ENCODE data around the gene SPATA6L.
A peak's percentile ranks its signal among the peaks of the same experiment; 100 is the strongest.

SPATA6L gene

DNA sequence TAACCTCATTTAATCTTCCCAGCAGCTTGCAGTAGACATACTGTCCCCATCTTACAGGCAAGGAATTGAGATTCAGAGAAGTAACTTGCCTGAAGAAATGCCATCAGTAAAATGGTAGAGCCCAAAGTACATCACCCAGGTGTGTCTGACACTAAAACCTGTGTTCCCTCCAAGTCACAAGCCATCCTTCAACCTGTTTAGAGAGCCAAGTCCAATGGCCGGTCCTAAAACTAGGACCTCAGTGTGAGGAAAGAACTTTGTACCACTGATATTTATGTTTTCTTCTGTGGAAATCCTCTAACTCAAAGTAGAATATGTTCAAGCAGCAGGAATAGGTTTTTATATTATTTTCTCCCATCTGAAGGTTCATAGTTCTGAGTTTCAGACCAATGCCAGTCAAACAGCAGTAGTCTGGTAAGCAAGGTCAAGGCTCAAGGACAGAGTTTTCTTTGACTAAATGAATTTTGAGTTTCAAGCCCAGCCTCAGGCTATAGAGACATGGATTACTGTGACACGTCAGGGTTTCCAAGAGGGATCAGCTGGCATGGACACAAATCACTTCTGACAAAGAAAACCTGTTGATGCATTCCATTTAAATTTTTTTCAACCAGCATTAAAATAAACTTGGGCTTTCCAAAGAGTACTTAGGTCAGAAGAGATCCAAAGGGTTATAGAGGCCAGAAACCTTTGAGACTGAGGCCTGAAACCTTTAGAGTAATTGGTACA lies 85.1 kb downstream of the SPATA6L start:
- DNase-seq, result no peak

DNA sequence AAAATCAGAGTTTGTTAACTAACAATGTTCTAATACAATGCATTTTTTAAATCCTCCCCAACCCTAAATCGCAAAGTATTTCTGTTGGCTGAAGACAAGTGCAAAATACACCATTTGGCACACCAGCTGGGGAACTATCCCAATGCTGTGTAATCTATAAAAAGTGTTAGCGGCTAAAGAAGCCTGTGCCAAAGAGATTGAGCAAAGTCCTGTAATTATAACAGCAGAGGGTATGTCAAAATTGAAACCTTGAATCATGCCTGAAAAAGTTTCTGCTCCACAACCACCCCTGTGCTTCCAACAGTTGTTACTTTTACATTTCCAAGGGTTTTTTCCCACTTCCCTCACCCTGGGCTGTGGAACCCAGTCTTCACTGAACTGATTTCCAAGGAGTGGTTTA lies 87.3 kb downstream of the SPATA6L start:
- no peak for DNase-seq

DNA sequence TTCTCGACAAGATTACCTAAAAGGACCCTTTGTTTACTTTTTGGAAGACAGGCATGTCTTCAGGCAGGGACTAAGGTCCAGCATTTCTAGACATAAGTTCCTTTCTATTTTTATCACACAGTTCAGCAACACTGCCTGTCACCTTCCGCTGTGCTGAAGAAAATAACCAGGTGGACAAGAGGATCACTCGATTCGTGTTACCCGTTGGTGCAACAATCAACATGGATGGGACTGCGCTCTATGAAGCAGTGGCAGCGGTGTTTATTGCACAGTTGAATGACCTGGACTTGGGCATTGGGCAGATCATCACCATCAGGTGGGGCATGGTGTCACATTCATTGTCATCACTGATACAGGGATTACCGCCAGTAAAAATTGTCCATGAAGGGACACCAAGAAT lies 89.8 kb downstream of the SPATA6L start:
- DNase-seq, result no peak

DNA sequence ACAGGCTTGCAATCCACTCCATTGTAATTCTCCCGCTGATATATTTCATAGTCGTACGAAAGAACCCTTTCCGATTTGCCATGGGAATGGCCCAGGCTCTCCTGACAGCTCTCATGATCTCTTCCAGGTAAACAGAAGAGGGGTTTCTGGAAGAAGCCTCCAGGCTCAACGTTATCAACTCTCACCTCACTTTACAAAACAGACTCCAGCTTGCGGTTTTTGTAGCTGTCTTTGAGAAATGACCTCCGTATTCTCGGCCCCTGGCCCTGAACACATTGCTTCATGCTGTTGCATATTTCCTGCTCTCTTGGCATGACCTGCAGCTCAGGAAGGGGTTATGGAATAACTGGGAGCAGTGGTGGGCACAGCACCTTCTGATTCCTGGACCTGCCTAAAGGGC lies 90.3 kb downstream of the SPATA6L start:
- DNase-seq, result no peak

DNA sequence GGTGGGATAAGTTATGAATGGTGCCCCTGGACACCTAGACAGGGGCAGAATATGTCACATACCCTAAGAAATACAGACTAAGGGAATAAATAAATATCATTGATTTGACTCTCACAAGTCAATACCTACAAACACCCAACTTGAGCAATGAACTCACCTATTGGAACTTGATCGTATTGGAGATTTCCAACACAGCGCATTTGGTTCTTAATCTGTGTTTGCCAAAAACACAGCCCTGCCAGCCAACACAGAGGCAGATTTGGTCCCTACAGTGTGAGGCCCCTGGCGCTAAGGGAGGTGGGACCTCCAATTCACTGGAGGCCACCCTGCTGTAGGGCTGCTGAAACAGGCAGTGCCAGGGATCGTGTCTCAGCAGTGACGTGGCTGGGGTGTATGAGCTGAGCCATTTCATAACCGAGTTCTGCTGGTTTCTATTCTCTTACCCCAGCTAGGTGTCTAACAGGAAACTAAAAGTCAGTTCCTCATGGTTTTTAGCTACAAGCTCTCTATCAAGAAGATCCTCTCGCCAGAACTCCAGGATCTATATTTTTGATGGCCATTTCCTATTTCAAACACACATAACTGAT lies 91.5 kb downstream of the SPATA6L start:
- DNase-seq, result no peak

DNA sequence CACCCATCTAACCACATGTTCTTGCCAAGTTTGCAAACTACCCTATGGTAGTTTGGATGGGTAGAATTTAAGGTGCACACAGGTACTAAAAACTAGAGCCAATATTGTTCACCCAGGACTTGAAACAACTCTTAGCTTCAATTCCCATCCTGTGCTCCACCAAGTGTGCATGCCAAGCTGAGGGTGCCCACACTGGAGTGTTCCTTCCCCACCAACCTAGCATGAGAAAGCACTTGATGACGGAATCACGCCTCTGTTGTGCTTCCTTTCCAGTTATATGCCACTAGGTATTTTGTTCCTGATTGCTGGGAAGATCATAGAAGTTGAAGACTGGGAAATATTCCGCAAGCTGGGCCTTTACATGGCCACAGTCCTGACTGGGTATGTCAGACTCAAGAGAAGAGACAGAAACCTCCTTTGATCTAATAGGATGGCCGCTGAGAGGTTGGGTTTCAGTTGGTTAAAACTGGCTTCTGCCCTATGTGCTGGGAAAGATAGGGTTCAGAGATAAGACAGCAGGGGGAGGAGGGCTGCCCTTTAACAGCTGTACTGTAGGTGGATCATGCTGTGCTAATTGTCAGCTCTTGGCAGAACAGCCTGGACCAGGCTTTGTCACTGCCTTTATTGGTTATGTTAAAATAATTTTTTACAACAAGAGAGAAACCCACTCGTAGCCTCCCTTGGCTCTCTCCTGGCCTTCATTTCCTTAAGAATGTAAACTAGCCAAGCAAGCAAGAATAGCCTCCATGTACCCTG lies 92.5 kb downstream of the SPATA6L start:
- DNase-seq, result no peak

DNA sequence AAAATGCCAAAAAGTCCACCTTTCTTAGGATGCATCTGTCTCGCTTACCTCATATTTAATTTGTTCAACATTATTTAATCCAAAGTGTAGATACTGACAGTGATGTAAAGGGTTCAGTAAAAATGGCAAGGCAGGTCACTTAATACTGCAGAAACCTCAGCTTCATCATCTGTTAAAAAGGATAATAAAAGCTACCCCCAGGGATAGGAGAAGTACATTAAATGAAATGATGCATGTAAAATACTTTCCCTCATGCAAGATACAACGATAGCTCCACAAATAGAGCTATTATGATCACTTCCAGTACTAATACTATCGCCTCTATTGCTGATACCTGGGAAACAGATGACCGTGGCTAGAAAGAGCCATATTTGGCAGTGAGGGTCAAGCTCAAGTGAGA lies 93.1 kb downstream of the SPATA6L start:
- no peak for DNase-seq

DNA sequence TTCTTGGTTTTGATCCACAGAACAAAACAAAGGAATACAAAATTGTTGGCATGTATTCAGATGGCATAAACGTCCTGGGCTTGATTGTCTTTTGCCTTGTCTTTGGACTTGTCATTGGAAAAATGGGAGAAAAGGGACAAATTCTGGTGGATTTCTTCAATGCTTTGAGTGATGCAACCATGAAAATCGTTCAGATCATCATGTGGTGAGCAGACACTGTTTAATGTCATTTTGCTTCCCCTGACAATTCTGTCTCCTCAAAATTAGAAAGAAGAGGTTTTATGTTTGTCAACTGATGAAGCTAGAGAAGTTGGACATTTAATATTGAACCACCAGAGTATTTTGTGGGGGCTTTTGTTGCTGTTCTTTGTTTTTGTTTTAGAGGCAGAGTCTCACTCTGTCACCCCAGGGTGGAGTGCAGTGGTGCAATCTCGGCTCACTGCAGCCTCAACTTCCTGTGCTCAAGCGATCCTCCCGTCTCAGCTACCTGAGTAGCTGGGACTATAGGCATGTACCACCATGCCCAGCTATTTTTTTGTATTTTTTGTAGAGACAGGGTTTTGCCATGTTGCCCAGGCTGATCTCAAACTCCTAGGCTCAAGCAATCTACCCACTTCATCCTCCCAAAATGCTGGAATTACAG lies 94.0 kb downstream of the SPATA6L start:
- DNase-seq, result no peak

DNA sequence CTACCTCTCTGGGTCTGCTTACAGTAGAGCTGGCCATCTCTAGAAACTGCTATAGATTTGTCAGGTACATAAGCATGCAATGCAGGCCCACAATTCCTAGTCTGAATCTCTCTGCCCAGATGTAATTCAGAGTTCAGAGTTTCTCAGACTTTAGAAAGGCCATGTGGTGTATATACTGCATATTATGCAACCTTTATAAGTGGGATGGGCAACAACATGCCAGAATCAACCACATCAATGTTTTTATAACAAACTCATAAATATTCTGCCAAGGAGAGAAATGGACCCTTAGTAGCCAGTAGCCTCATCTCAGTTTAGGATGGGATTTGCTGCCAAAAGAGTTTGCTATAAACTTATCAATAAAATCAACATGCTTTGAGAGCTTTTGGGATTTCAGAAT lies 97.2 kb downstream of the SPATA6L start:
- no peak for DNase-seq

DNA sequence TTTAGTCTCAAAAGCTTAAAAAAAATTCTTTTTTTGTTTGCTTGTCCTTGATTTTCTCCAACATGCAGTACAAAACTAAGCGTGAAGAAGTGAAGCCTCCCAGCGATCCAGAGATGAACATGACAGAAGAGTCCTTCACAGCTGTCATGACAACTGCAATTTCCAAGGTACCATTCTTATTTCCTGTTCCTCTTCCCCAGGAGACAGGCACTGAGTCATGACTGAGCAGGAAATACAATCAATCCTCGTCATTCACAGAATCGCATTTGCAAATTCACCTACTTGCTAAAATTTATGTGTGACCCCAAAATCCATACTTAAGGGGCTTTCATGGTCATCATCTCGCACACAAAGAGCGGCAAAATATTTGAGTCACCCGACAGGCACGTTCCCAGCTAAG lies 98.7 kb downstream of the SPATA6L start:
- no peak for DNase-seq

DNA sequence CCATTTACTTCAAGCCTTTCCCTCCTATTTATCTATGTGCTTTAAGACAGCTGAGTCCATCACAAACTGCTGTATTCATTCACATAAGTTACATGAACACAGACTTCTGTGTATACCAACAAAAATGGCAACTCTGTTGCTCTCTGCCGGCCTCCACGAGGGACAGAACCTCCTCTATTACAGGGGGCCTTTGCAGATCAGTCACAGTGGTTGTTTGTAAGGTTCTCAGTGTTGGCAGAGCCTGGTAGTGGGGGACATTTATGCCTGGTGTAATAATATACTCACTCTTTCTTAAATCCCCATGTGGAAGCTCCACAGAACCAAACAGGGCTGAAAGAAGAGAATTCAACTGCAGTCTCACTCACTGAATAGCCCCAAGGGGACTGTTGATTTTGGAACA lies 99.5 kb downstream of the SPATA6L start:
- DNase-seq, result no peak

DNA sequence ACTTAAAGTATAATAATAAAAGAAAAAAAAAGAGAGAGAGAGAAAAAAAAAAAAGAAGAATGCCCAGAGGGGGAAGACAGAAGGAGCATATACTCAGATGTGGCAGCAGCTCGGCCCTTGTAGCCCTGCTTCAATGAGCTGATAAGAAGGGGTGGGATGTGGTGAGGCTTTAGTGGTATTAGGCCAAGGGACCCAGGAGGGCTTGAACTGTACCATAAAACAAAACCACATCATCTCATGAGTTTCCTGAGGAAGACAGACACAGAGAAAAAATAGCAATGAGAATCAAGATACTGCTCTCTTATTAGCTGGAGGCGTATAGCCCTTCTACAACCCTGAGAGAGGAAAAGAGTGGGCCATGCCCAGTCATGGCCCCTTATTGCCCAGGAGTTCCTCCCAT lies 103.2 kb downstream of the SPATA6L start:
- DNase-seq, result no peak

DNA sequence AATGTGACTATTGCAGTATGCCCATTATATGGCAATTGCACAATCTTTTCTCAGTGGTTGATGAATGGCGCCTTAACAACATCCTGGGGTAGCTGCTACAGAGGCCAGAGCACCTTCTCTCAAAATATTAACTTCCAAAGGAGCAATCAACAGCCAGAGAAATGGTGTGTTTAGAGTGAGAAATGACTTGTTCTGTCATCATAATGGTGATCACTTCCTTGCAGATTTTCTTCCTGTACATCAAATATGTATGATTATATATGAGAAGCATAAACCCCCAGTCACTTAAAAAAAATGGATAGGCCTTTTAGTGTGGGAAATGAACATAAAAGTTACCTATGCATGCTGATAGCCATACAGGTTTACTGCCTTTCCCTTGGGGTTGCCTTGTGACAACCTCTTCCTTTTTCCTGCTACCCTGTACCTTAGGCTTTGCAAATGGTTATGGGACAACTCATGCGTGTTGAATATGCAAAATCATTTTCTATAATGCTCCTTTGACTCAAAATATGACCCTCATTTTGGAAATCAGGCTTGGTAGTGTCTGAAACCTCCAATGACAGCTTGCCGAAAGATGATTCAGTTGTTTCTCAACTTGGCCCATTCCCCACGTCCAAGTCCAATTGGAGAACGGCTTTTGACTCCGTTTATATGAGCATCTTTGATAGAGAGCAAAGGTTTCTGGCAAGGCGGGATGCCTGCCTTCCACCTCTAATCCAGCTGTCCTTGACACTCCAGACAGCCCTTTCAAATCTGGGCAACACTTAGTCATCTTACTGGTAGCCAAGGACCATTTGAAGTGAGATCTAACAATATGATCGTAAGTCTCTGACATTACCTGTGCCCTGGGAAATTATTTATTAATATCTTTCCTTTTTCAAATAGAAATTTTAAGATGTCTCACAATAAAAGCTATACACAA lies 106.8 kb downstream of the SPATA6L start:
- peak; percentile 38 for DNase-seq

DNA sequence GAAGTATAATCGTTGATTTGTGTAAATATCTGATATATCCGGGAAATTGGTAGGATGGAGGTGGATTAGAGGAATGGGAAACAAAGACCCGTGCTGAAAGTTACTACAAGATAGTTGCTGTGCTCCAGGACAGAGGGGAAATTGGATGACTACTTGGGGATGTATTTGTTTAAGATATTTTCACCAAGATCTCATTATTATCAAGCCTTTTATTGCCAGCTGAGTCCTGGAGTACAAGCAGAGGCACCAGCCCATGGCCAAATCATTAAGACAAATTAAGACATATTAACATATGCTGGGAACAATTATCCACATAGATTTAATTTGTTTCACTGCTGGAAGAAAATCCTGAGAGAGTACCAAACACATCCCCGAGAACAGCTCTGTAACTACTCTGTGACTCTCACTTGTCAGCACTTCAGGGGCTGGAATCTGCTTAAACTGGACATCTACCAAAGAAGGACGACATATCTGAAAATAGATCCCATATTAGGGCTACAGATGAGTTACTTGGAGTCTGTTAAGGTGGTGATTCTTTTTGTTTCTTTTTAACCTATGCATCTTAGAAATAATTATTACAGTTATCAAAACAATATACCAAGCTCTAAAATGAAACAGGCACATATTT lies 107.8 kb downstream of the SPATA6L start:
- no peak for DNase-seq

DNA sequence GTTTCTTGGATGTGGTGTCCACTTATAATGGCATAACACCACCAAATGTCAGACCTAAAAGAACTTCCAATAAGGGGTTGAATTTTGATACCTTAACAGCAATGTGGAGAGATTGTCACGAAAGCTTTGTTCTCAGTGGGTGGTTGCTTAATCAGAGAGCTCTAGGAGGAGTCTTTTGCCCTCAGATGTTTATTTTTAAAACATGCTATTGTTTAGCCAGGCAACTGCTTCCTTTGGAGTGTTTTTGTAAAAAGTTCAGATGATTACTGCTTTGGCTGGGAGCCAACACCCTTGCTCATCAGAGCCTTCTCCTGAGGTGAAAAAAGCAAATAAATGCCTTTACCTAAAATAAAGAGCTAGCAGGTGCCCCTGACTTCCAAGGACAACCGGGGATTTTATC lies 111.0 kb downstream of the SPATA6L start:
- DNase-seq, result no peak

DNA sequence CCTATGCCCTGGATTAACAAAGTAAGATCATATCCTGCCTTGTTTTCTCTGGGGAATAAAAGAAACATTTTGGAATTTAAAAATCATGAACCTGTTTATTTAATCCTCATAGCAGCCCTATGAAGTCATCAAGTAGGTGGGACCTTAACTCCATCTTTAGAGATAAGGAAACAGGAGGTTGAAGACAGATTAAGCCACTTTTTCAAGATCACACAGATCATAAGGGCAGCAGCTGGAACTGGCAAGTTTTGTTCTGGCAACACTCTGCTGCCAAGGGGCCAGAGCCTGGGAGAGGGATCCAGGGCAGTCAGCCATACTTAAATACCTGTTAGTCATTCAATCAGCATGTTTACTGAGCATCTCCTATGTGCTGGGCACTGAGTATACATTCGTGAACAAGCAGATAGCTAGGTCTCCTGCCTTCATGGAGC lies 112.3 kb downstream of the SPATA6L start:
- DNase-seq, result no peak

DNA sequence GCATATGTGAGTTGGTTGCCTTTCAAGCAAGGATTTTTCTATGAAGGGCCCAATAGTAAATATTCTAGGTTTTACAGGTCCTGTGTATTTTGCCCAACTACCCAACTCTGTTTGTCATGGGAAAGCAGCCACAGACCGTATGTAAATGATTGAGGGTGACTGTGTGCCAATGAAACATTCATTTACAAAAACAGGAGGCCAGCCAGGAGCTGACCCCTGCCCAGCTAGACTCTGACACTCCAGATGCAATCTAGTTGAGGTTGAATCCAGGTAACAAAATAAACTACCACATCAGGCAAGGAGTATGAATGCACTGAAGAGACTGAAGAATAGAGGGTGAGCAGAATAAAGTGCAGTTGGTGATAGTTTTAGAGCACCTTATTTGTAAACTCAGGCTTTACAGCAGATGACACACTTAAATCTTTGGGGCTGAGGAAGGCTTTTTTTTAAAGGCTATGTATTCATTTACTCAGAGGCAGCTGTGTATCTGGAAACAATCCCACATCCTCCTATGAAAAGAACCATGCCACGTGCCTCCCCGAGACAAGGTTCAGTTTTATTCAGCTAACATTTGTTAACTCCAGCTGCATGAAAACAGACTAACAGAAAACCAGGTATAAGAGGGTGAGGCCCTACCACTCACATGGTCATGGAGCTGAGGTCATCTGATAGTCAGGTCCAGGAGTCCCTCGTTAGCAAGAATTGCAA lies 115.3 kb downstream of the SPATA6L start:
- no peak for DNase-seq

DNA sequence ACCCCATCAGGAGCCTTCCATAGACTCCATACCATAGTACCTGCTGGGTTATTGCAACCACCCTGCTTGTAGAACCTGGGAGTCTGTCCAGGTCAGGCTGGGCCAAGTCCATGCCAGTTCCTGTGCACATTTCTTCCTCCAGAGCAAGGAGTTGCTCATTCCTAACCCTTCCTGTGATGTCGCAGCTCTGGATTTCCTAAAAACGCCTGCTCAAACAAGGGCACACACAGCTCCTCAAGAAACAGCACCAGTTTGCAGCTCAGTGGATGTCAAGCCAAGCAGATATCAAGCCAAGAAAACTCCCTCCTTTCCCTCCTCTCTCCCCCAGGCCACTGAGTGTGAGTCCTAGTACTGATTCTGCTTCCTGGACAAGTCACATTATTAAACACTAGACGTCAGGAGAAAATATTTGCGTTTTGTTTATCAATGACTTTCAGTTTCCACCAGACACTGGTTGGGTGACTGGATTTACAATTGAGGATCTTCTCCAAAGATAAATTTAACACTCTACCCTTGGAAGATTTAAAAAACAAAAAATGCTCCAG lies 116.5 kb downstream of the SPATA6L start:
- no peak for DNase-seq

DNA sequence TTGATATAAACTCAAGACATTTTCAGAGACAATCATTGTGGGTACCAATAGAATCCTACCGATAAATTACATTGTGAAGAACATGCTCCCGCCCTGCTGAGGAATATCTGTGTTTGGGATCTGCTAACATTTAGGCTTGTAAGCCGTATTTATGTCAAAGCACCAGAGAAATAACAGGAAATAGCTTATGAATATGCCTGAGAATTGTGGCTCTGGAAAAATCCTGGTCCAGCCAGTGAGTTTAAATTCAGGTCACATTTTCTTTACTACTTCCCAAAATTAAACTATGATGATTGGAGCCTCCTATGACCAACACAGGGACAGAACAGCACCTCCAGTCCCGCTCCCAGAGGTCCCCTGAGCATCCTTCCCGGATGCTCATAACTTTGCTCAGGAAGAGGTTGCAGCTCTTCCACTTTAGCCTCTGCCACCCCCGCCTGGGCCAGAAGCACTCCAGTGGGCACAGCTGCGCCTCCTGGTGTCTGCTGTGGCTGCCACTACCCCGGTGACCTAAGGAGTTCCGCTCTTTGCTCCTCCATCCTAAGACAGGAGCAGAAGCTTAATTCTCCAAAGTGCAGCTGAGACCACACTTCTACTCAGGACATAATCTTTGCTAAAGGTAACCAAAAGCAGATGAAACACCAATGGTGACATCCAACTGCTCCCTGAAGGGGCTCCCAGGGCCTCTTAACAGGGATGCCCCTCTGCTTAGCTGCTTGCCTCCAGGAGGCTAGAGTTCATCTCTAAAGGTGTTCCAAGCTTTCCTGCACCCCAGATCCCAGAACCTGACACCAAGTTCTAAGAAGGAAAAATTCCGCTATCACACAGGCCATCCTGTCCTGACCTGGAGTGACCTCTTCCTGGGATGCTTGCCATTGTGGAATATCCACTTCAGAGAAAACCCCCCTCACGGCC lies 117.2 kb downstream of the SPATA6L start:
- no peak for DNase-seq

Data from NCI-H526 treated with DMSO at 0.1 percent for 48 hours (cell line).